ENCODE results near the gene MRPL38. TPM values are rescaled to one million over a fixed set of nuclear protein-coding genes. Genes with fewer than 3 reads are reported as not detected.
A peak's percentile ranks its signal among the peaks of the same experiment; 100 is the strongest.

The MRPL38 gene
- total RNA-seq, 2 experiments from 2014 or later = 109 to 117 TPM

- Mint-ChIP-seq H3K4me3 (no peak overlapping the region), H3K27ac (no peak overlapping the region), H3K9me3 (no peaks in the 10 kb centered on the region), H3K36me3 (ENCODE audit: low read depth) (peaks cover 4% of the 10 kb centered on the region), H3K27me3 (ENCODE audit: low read depth) (no peaks in the 10 kb centered on the region), H3K4me1 (ENCODE audit: low read depth) (no peaks in the 10 kb centered on the region)
- DNase-seq = no peak
- CTCF ChIA-PET = interaction anchor here (1.9 to 2.2 kb wide), 2 partner anchors 10 to 97 kb away, joined by 4 to 11 read pairs; no protein-coding TSS in a partner anchor
- intact Hi-C loops (cut with micrococcal nuclease) = no loop called here
Observed at GRCh38 chr17:75917141-75917916, 12.6 kb upstream of the MRPL38 start.

DNA sequence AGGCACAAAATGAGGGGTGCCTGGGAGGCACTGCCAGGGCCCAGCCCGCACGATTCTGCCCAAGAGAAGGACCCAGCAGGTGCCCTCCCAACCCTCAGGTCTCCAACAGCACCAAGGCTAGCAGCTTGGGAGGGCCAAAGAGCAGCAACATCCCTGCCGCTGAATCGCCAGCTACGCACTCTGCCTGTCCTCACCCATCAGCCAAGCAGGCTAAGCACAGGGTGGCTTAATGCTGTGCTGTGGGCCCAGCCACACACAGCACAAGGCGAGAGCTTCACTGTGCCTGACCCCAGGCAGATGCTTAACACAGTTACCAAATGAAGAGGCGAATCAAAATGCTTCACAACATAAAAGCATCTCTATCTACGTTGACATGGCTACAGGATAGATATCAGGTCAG lies 10.6 kb upstream of the MRPL38 start:
- no peak for DNase-seq
- Mint-ChIP-seq H3K27ac (no peak overlapping the region), H3K9me3 (no peaks in the 10 kb centered on the region), H3K4me1 (ENCODE audit: low read depth) (no peaks in the 10 kb centered on the region), H3K4me3 (no peak overlapping the region), H3K36me3 (ENCODE audit: low read depth) (peaks cover 4% of the 10 kb centered on the region), H3K27me3 (ENCODE audit: low read depth) (no peaks in the 10 kb centered on the region)
- CTCF ChIA-PET = interaction anchor here (1.4 to 2.2 kb wide), 2 partner anchors 12 to 91 kb away, joined by 4 to 11 read pairs; no protein-coding TSS in a partner anchor
- intact Hi-C loops (cut with micrococcal nuclease) = no loop called here

DNA sequence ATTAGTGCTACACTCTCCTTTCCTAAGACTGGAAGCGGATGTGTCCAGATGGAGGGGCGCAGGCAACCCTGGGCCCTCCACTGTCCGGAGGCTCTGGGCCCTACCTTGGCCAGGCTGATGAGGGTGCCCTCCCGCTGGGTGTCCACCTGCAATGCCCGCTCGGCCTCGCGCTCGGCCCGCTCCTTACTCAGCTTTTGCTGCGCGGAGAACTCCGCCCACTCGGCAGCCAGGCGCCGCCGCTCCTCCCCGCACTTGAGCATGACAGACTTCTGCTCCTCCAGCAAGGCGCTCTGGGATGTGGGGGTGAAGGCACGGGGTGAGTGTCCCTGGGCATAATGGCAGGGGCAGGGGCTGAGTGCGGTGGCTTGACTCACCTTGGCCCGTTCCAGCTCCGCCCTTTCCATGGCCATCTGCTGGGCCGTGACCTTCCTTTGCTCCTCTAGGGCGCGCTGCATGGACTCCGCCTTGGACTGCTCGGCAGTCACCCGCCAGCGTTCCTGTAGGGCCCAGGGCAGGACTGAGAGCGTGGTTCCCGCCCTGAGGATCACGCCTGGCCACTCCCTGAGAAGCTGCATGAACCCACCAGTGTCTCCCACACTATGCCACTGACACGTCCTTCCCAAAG lies 10.1 kb upstream of the MRPL38 start:
- no peak overlapping the region for H3K27ac Mint-ChIP-seq
- peaks cover 4% of the 10 kb centered on the region for H3K36me3 Mint-ChIP-seq (ENCODE audit: low read depth)
- no peaks in the 10 kb centered on the region for H3K9me3 Mint-ChIP-seq
- no peak for DNase-seq
- CTCF ChIA-PET = interaction anchor here (0.6 to 2.2 kb wide), 2 partner anchors 13 to 39 kb away, joined by 3 to 11 read pairs; no protein-coding TSS in a partner anchor
- intact Hi-C loops (cut with micrococcal nuclease) = no loop called here
- H3K27me3 Mint-ChIP-seq (ENCODE audit: low read depth) = no peaks in the 10 kb centered on the region
- H3K4me1 Mint-ChIP-seq (ENCODE audit: low read depth) = no peaks in the 10 kb centered on the region
- no peak overlapping the region for H3K4me3 Mint-ChIP-seq

GRCh38 chr17:75913537-75914210 lies 9.0 kb upstream of the MRPL38 start:
- CTCF ChIA-PET = interaction anchor here (0.6 kb wide), 1 partner anchor 41 kb away, joined by 3 read pairs; no protein-coding TSS in a partner anchor
- peaks cover 4% of the 10 kb centered on the region for H3K36me3 Mint-ChIP-seq (ENCODE audit: low read depth)
- peaks cover 3% of the 10 kb centered on the region for H3K4me1 Mint-ChIP-seq (ENCODE audit: low read depth)
- no peaks in the 10 kb centered on the region for H3K27me3 Mint-ChIP-seq (ENCODE audit: low read depth)
- H3K27ac Mint-ChIP-seq = no peak overlapping the region
- intact Hi-C loops (cut with micrococcal nuclease) = no loop called here
- DNase-seq = no peak
- no peaks in the 10 kb centered on the region for H3K9me3 Mint-ChIP-seq
- no peak overlapping the region for H3K4me3 Mint-ChIP-seq

DNA sequence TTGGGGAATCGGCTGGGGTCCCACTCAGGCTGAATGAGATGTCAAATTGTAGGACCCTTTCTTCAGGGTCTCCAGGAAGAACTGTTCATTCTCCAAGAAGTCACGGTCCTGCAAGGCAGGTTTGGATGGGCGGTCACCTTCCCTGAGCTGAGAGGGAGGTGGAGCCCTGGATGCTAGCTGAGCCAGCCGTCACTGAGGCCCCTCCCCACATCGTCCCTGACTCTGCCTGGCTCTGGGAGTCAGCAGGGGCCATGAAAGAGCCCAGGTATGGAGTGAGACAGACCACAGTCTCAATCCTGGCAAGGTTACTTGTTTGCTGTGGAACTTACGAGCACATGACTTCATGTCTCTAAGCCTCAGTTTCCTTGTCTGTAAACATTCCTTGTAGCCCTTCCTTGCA lies 6.0 kb upstream of the MRPL38 start:
- no peak overlapping the region for H3K4me3 Mint-ChIP-seq
- no peaks in the 10 kb centered on the region for H3K27me3 Mint-ChIP-seq (ENCODE audit: low read depth)
- H3K36me3 Mint-ChIP-seq (ENCODE audit: low read depth) = no peaks in the 10 kb centered on the region
- DNase-seq = no peak
- no peak overlapping the region for H3K27ac Mint-ChIP-seq
- CTCF ChIA-PET = interaction anchor here (0.7 to 2.9 kb wide), 6 partner anchors 17 to 110 kb away, joined by 3 to 16 read pairs (median 4); partner anchors contain the start of gene CDK3
- peaks cover 8% of the 10 kb centered on the region for H3K4me1 Mint-ChIP-seq (ENCODE audit: low read depth)
- intact Hi-C loops (cut with micrococcal nuclease) = no loop called here
- no peaks in the 10 kb centered on the region for H3K9me3 Mint-ChIP-seq

- intact Hi-C loops (cut with micrococcal nuclease) = loop anchor here (10.0 kb wide), 2 partner anchors 275 to 475 kb away; partner anchors contain the start of gene SPHK1
- peak overlapping the region; percentile 50 for H3K27ac Mint-ChIP-seq
- CTCF ChIA-PET = interaction anchor here (1.0 to 2.9 kb wide), 6 partner anchors 86 to 488 kb away, joined by 3 to 16 read pairs (median 4); partner anchors contain the start of gene CDK3
Observed at GRCh38 chr17:75909812-75910274, 5.2 kb upstream of the MRPL38 start.

GRCh38 chr17:75909051-75909811 lies 4.5 kb upstream of the MRPL38 start:
- no peaks in the 10 kb centered on the region for H3K27me3 Mint-ChIP-seq (ENCODE audit: low read depth)
- H3K4me1 Mint-ChIP-seq (ENCODE audit: low read depth) = peaks cover 12% of the 10 kb centered on the region
- intact Hi-C loops (cut with micrococcal nuclease) = loop anchor here (10.0 kb wide), 2 partner anchors 276 to 476 kb away; partner anchors contain the start of gene SPHK1
- no peak overlapping the region for H3K27ac Mint-ChIP-seq
- H3K9me3 Mint-ChIP-seq = no peaks in the 10 kb centered on the region
- CTCF ChIA-PET = interaction anchor here (1.0 to 2.9 kb wide), 4 partner anchors 86 to 489 kb away, joined by 3 to 16 read pairs (median 4); no protein-coding TSS in a partner anchor
- no peaks in the 10 kb centered on the region for H3K36me3 Mint-ChIP-seq (ENCODE audit: low read depth)
- DNase-seq = no peak
- H3K4me3 Mint-ChIP-seq = no peak overlapping the region

More at GRCh38 chr17:75909812-75910274, 5.2 kb upstream of the MRPL38 start:
- H3K4me3 Mint-ChIP-seq = no peak overlapping the region
- no peaks in the 10 kb centered on the region for H3K9me3 Mint-ChIP-seq
- no peaks in the 10 kb centered on the region for H3K27me3 Mint-ChIP-seq (ENCODE audit: low read depth)
- no peak for DNase-seq
- no peaks in the 10 kb centered on the region for H3K36me3 Mint-ChIP-seq (ENCODE audit: low read depth)
- peaks cover 12% of the 10 kb centered on the region for H3K4me1 Mint-ChIP-seq (ENCODE audit: low read depth)

GRCh38 chr17:75908201-75908600 lies 3.5 kb upstream of the MRPL38 start:
- Mint-ChIP-seq H3K4me1 (ENCODE audit: low read depth) (peaks cover 18% of the 10 kb centered on the region), H3K4me3 (no peak overlapping the region), H3K27ac (no peak overlapping the region), H3K27me3 (ENCODE audit: low read depth) (no peaks in the 10 kb centered on the region), H3K36me3 (ENCODE audit: low read depth) (peaks cover 1% of the 10 kb centered on the region), H3K9me3 (no peaks in the 10 kb centered on the region)
- CTCF ChIA-PET = no interaction called here
- intact Hi-C loops (cut with micrococcal nuclease) = loop anchor here (10.0 kb wide), 2 partner anchors 277 to 477 kb away; partner anchors contain the start of gene SPHK1
- no peak for DNase-seq

- Mint-ChIP-seq H3K4me1 (ENCODE audit: low read depth) (peaks cover 22% of the 10 kb centered on the region), H3K9me3 (no peaks in the 10 kb centered on the region), H3K36me3 (ENCODE audit: low read depth) (peaks cover 1% of the 10 kb centered on the region), H3K27ac (peak overlapping the region; percentile 61), H3K4me3 (peak overlapping the region; percentile 29), H3K27me3 (ENCODE audit: low read depth) (no peaks in the 10 kb centered on the region)
- no peak for DNase-seq
- intact Hi-C loops (cut with micrococcal nuclease) = loop anchor here (10.0 kb wide), 2 partner anchors 278 to 478 kb away; partner anchors contain the start of gene SPHK1
- CTCF ChIA-PET = interaction anchor here (0.8 to 5.5 kb wide), 9 partner anchors 10 to 113 kb away, joined by 3 to 85 read pairs (median 5); partner anchors contain the start of gene FBF1
Observed at GRCh38 chr17:75906143-75906884, 1.6 kb upstream of the MRPL38 start.

GRCh38 chr17:75902406-75902805 lies 2.3 kb downstream of the MRPL38 start:
- Mint-ChIP-seq H3K27me3 (ENCODE audit: low read depth) (no peaks in the 10 kb centered on the region), H3K36me3 (ENCODE audit: low read depth) (peaks cover 4% of the 10 kb centered on the region), H3K4me3 (no peak overlapping the region), H3K9me3 (no peaks in the 10 kb centered on the region), H3K4me1 (ENCODE audit: low read depth) (peaks cover 24% of the 10 kb centered on the region), H3K27ac (no peak overlapping the region)
- CTCF ChIA-PET = interaction anchor here (0.6 to 5.5 kb wide), 2 partner anchors 103 to 464 kb away, joined by 3 to 85 read pairs; no protein-coding TSS in a partner anchor
- DNase-seq = no peak
- intact Hi-C loops (cut with micrococcal nuclease) = loop anchor here (10.0 kb wide), 2 partner anchors 282 to 482 kb away; partner anchors contain the start of gene SPHK1
